AG04449 (cell line): ENCODE results near the gene PSMD5.
"Not testable (repeated sequence)": the region's sequence is repeated elsewhere in the genome, so short reads cannot be mapped to it uniquely, and the experiment has no call there.

Experiments used
- CTCF ChIA-PET: fragments of 350-600 bp; formaldehyde crosslinking; extraction: SDS; loops from one replicate; lab custom pipeline; 2021; ENCODE audit warnings: antibody characterized with exemption; lab: Yijun Ruan, JAX
- POLR2A ChIA-PET: fragments of 400-600, 350-600 bp; formaldehyde crosslinking; extraction: SDS; loops from one replicate; lab custom pipeline; 2020; ENCODE audit warnings: antibody characterized with exemption, inconsistent platforms; lab: Yijun Ruan, JAX
- DNase-seq: peaks from one replicate; pipeline ENCODE4 v3.0.0-alpha.2; 2010; ENCODE audit warnings: low read depth, low spot score
- H3K4me3 ChIP-seq: 2 replicates; pipeline ENCODE4 v1.5.1; 2011; ENCODE audit warnings: low read depth, mild to moderate bottlenecking, control low read depth, low read length
- TF ChIP-seq, protein P1 (sequence below): IDR thresholded peaks from one replicate; pipeline ENCODE4 v1.5.1; 2011; ENCODE audit warnings: mild to moderate bottlenecking, moderate library complexity, low read length, control low read depth, inconsistent platforms; ENCODE audit not compliant: insufficient read depth; ENCODE audit errors: missing control alignments

Gene PSMD5

DNA sequence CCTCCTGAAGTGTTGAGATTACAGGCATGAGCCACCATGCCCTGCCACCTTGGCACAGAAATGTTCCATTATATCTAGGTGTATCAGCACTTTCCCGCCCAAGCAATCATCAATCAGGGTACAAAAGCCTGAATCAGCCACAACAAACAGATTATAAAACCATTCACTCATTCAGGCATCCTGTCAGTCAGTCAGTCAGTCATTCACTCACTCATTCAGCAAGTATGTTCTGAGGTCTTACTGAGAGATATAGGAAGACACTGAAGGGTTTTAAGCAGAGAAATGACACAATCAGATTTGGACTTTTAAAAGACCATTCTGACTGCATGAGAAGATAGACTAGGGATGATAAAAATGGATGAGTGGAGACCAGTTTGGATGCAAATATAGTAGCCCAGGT is 13.1 kb downstream of the PSMD5 start:
- ChIA-PET POLR2A (no interaction called here), CTCF (interaction anchor here (1.0 to 1.2 kb wide), 2 partner anchors 107 to 210 kb away, joined by 3 read pairs; no protein-coding TSS in a partner anchor)
- H3K4me3 ChIP-seq: no peak overlapping the region
- no peak for DNase-seq
- TF ChIP-seq, protein P1, sequence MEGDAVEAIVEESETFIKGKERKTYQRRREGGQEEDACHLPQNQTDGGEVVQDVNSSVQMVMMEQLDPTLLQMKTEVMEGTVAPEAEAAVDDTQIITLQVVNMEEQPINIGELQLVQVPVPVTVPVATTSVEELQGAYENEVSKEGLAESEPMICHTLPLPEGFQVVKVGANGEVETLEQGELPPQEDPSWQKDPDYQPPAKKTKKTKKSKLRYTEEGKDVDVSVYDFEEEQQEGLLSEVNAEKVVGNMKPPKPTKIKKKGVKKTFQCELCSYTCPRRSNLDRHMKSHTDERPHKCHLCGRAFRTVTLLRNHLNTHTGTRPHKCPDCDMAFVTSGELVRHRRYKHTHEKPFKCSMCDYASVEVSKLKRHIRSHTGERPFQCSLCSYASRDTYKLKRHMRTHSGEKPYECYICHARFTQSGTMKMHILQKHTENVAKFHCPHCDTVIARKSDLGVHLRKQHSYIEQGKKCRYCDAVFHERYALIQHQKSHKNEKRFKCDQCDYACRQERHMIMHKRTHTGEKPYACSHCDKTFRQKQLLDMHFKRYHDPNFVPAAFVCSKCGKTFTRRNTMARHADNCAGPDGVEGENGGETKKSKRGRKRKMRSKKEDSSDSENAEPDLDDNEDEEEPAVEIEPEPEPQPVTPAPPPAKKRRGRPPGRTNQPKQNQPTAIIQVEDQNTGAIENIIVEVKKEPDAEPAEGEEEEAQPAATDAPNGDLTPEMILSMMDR: no peak

DNA sequence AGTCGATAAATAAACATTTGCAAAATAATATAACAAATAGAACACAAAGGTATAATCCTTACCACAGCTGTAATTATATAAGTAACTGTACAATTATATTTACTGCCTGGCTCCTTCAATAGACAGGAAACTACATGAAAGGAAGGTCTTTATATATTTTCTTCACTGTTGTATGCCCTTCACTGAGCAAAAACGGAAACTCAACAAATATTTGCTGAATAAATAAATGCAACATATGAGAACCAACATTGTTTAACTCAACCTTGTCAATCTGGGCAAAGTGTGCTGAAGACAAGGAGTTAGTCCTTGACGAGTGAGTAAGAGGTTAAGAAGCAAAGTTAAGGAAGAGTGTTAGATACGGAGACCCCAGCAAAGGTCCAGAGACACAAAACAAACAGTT is 22.6 kb downstream of the PSMD5 start:
- POLR2A ChIA-PET: no interaction called here
- no peak overlapping the region for H3K4me3 ChIP-seq
- TF ChIP-seq, protein P1: no peak
- CTCF ChIA-PET: no interaction called here
- DNase-seq: no peak

DNA sequence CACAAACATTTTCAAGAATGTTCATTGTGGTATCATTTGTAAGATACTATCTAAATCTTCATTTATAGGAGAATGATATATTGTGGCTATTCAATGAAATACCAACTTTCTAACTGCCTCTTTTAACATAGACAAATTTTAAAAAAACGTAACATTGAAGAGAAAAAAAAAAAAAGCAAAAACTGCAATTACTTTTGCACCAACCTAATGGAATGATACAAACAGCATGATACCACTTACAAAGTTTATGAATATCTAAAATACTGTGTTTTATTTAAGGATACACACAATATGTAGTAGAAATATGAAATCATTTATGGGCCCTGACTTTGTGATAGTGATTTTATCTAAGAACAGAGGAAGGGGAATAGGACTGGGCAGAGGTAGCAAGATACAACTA is 24.1 kb downstream of the PSMD5 start:
- TF ChIP-seq, protein P1: no peak
- no peak for DNase-seq
- no peak overlapping the region for H3K4me3 ChIP-seq
- ChIA-PET CTCF (no interaction called here), POLR2A (no interaction called here)

DNA sequence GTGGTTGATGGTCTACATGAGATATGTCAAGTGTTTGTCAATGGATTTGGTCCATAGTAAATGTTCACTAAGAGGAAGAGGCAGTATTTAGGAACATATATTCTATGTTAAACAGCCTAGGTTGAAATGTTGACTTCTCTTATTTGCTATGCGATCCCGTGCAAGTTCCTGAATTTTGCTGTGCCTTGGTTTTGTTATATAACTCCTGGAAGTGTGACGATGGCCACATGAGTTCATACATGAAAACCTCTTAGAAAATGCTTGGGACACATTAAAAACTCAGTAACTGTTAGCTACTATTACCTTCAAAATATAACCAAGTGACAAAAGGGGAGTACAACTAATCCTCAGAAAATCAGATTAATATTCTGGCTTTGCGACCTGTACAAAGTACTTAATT is 27.6 kb downstream of the PSMD5 start:
- no peak overlapping the region for H3K4me3 ChIP-seq
- CTCF ChIA-PET: no interaction called here
- POLR2A ChIA-PET: no interaction called here
- DNase-seq: no peak
- TF ChIP-seq, protein P1: no peak

DNA sequence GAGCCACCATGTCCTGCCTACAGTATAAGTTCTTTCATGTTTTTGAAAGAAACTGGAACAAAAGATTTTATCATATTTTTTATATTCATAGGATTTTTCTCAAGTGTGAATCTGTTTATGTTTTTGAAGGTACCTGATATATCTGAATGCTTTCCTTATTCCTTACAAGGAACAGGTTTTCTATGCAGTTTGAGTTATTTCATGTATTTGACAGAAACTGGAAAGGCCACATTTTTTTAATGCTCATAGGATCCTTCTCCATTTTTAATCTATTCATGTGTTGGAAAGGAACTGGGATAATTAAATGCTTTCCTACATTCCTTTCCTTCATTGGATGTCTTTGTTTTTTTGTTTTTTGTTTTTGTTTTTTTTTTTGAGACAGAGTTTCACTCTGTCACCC is 33.8 kb downstream of the PSMD5 start:
- ChIA-PET POLR2A (no interaction called here), CTCF (no interaction called here)
- no peak for DNase-seq
- TF ChIP-seq, protein P1: no peak
- no peak overlapping the region for H3K4me3 ChIP-seq

DNA sequence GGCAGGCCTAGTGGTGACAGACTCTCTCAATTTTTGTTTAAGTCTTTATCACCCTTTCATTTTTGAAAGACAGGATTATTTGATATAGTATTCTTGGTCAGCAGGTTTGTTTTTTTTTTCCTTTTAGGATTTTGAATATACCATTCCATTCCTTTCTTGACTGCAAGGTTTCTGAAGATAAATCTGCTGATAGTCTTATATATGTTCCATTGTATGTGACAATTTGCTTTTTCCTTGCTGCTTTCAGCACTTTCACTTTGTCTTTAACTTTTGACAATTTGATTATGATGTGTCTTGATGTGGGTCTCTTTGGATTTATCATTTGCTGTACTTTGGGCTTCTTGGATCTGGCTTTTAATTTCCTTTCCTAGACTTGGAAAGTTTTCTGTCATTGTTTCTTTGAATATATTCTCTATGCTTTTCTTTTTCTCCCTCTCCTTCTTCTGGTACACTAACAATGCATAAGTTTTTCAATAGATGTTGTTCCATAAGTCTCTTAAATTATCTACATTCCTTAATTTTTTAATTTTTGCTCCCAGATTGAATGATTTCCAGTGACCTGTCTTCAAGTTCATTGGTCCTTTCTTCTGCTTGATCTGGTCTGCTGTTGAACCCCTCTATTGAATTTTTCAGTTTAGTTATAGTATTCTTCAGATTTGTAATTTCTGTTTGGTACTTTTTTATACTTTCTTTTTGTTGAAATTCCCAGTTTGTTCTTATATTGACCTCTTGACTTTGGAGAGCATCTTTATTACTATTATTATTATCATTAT is 34.9 kb downstream of the PSMD5 start:
- POLR2A ChIA-PET: no interaction called here
- CTCF ChIA-PET: no interaction called here
- DNase-seq: no peak
- H3K4me3 ChIP-seq: no peak overlapping the region
- TF ChIP-seq, protein P1: no peak

DNA sequence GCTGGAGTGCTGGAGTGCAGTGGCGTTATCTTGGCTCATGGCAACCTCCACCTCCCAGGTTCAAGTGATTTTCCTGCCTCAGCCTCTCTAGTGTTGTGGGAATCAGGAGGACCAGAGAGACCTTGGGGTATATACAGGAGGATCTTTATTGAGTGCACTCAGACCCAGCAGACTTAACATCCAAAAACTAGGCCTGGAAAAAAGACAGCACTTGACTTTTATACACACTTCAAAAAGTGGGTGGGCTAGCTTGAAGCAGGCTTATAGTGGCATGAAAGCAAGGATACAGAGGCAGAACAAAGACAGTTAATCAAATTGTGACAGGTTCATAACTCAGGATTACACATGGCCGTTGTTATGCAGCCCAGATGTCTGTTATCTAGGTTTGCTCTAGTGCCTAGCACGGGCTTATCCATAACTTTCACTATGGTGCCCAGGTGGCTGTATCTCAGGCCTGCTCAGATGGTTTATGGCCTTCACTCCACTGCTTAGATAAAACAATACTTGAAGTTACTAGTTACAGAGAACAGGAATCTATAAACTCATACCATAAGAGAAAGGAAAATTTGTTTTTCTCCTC is 37.8 kb downstream of the PSMD5 start:
- H3K4me3 ChIP-seq, DNase-seq, POLR2A ChIA-PET, CTCF ChIA-PET: not testable (repeated sequence)
